Colonic mucosa (tissue), 4 donors: Measurements from ENCODE around the gene TNFAIP2. TPM values are rescaled to one million over a fixed set of nuclear protein-coding genes. Genes with fewer than 3 reads are reported as not detected.

Source experiments
- DNase-seq: peaks from one replicate; pipeline ENCODE4 v3.0.0-alpha.2; 2020
- H3K27ac ChIP-seq: fragments of 200-600 bp; one replicate; pipeline ENCODE4 v1.8.0; 2021
- H3K27me3 ChIP-seq: fragments of 200-600 bp; one replicate; pipeline ENCODE4 v1.8.0; 2021
- H3K36me3 ChIP-seq: fragments of 200-600 bp; one replicate; pipeline ENCODE4 v1.8.0; 2021
- H3K4me1 ChIP-seq: fragments of 200-600 bp; one replicate; pipeline ENCODE4 v1.8.0; 2021; ENCODE audit warnings: mild to moderate bottlenecking
- H3K4me3 ChIP-seq: fragments of 200-600 bp; one replicate; pipeline ENCODE4 v1.8.0; 2021
- H3K9ac ChIP-seq, 2 donors: one replicate each; pipeline ENCODE4 v1.7.0; 2013; ENCODE audit warnings: control low read depth in 2 of 2, low read depth in 2 of 2, low read length in 2 of 2
- H3K9me3 ChIP-seq: fragments of 200-600 bp; one replicate; pipeline ENCODE4 v1.8.0; 2021
- CTCF ChIP-seq: fragments of 200-600 bp; IDR thresholded peaks from one replicate; pipeline ENCODE4 v1.8.0; 2022; ENCODE audit warnings: antibody characterized with exemption, mild to moderate bottlenecking
- intact Hi-C: fragments of 100-400 bp; cut with DNase I; formaldehyde crosslinking; loops from one replicate; pipeline ENCODE4 v1.14.1; 2022
- total RNA-seq, 2 donors: library from RNA; stranded (reverse); fragmentation: NEBNext Ultra II Directional in 1 of 2; extraction: Animal tissue kit (Norgen Biotek cat#: 25700) in 1 of 2; gene quantifications; one replicate each; pipeline ENCODE4 v1.2.1, GENCODE V29; 2021
- donor health status: healthy.
- donor health status: DM: no; HTN: no; CAD: no.
- donor health status: DM: no; HTN: no; CAD: no.

The TNFAIP2 gene
- total RNA-seq, 2 donors from 2014 or later, result 10.5 to 26.9 TPM

- Histone ChIP-seq H3K4me1 (peaks cover 6% of the 10 kb centered on the region), H3K4me3 (no peak overlapping the region), H3K36me3 (no peaks in the 10 kb centered on the region), H3K27me3 (peaks cover 11% of the 10 kb centered on the region), H3K9me3 (no peaks in the 10 kb centered on the region), H3K27ac (no peak overlapping the region), H3K9ac (no peak overlapping the region)
- DNase-seq, result no peak
- intact Hi-C loops, result loop anchor here (5.0 kb wide), 1 partner anchor 33 kb away; no protein-coding TSS in a partner anchor
- no peak for TF ChIP-seq CTCF
Observed at GRCh38 chr14:103140316-103141109, 17.3 kb downstream of the TNFAIP2 start.

DNA sequence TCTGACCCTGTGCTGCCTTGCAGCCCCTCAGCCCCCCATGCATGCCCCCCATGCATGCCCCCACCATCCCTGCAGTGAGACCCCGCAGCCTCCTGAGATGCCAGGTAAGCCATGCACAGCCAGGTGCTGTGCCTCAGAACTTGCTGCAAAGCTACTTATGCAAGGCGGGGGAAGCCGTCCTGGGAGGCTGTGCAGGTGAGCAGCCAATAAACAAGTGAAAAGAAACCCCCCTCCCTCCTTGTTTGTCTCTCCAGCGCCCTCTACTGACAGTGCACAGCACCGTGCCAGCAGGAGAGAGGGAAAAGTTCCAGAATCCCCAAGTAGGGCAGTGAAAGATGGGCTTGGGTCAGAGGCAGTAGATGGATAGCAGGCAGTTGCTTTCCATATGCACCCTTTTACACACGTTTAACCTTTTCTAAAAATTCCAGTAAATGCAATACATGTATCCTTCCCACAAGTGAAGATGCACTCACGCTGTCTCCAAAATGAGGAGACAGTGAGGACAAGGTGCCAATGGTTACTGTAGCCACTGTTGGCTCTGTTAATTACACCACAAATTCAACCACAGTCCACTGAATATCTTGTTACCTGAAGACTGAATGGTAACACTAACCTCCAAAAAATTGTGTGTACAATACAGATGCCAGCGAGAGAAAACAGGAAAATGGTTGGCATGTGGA is 18.0 kb downstream of the TNFAIP2 start:
- peak; percentile 35 for TF ChIP-seq CTCF
- Histone ChIP-seq H3K9ac (no peak overlapping the region), H3K9me3 (no peaks in the 10 kb centered on the region), H3K4me3 (no peak overlapping the region), H3K4me1 (peaks cover 6% of the 10 kb centered on the region), H3K27ac (no peak overlapping the region), H3K27me3 (peaks cover 11% of the 10 kb centered on the region), H3K36me3 (no peaks in the 10 kb centered on the region)
- DNase-seq, result peak; percentile 53
- intact Hi-C loops, result loop anchor here (5.0 kb wide), 1 partner anchor 34 kb away; no protein-coding TSS in a partner anchor

DNA sequence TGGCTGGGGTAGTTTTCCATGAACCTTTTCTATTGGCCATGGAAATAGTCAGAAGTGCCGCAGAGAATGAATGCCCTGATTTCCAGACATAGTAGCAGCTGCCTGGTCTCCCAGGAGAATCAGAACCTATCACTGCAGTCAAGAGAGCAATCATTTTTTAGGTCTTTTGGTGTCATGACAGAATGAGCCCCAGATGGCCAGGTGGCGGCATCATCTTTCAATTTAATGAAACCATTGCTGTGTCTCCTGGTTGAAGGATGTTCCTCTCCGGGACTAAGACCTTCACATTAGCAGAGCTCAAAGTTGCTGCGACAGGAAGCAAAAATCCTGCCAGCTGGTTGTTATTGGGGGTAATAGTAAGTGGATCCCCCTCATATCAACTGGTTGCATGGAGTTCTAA is 18.8 kb downstream of the TNFAIP2 start:
- no peak overlapping the region for H3K27ac ChIP-seq

DNA sequence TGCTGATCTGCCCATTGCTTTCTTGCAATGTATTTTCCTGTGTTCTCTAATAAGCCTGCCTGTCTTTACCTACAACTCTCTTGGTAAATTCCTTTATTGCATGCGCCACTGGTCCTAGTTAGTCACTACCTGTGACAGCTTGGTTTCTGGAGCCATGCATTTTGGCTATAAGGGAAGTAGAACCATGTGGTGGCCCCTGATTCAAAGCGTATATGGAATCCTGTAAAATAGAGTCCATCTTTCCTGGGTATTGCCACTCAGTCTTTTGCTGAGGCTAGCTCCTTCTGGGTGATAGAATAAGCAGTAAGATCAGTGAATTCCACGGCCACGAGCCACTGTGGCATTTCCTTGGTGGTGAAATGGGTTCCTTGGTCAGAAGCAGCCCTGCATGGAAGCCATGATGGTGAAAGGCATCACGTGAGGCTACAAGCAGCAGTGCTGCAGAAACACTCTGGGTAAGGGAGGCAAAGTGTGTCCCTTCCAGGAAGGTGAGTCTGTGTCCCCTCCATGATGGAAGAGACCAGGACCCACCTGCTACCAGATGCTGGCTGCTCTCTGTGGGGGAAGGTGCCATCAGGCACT is 19.6 kb downstream of the TNFAIP2 start:
- no peak for DNase-seq
- Histone ChIP-seq H3K4me3 (no peak overlapping the region), H3K27me3 (peaks cover 11% of the 10 kb centered on the region), H3K9ac (no peak overlapping the region), H3K9me3 (no peaks in the 10 kb centered on the region), H3K27ac (no peak overlapping the region), H3K4me1 (peaks cover 6% of the 10 kb centered on the region), H3K36me3 (no peaks in the 10 kb centered on the region)
- intact Hi-C loops, result loop anchor here (5.0 kb wide), 1 partner anchor 36 kb away; no protein-coding TSS in a partner anchor
- TF ChIP-seq CTCF, result no peak

More for the DNA sequence above, 18.8 kb downstream of the TNFAIP2 start:
- DNase-seq, result no peak
- no peak overlapping the region for H3K9ac ChIP-seq
- H3K9me3 ChIP-seq, result no peaks in the 10 kb centered on the region
- no peak for TF ChIP-seq CTCF
- H3K27me3 ChIP-seq, result peaks cover 11% of the 10 kb centered on the region
- peaks cover 6% of the 10 kb centered on the region for H3K4me1 ChIP-seq
- no peaks in the 10 kb centered on the region for H3K36me3 ChIP-seq
- H3K4me3 ChIP-seq, result no peak overlapping the region
- intact Hi-C loops, result loop anchor here (5.0 kb wide), 1 partner anchor 35 kb away; no protein-coding TSS in a partner anchor

- no peak overlapping the region for H3K27ac ChIP-seq
- no peak for TF ChIP-seq CTCF
- no peak overlapping the region for H3K4me3 ChIP-seq
- H3K9me3 ChIP-seq, result no peaks in the 10 kb centered on the region
- H3K9ac ChIP-seq, result no peak overlapping the region
- DNase-seq, result no peak
- H3K27me3 ChIP-seq, result peaks cover 9% of the 10 kb centered on the region
- no peaks in the 10 kb centered on the region for H3K36me3 ChIP-seq
- intact Hi-C loops, result loop anchor here (5.0 kb wide), 1 partner anchor 36 kb away; no protein-coding TSS in a partner anchor
- H3K4me1 ChIP-seq, result peaks cover 5% of the 10 kb centered on the region
Observed at GRCh38 chr14:103143506-103143905, 20.2 kb downstream of the TNFAIP2 start.
